Neural cell (in vitro differentiated cells): Measurements from ENCODE around the gene ZNF528. TPM values are rescaled to one million over a fixed set of nuclear protein-coding genes. Genes with fewer than 3 reads are reported as not detected.

Experiments used
- H2AFZ ChIP-seq: fragments of 200-600, 300-800 bp; sonication (generic), shearing (Covaris generic); 2 replicates; pipeline ENCODE4 v1.6.0; 2014; ENCODE audit warnings: low read depth, mild to moderate bottlenecking, antibody characterized with exemption, low read length, moderate library complexity
- H3F3A ChIP-seq: fragments of 200-600 bp; shearing (Covaris generic); 2 replicates; pipeline ENCODE4 v1.6.1; 2016; ENCODE audit warnings: mild to moderate bottlenecking, moderate library complexity, mixed read lengths, antibody characterized with exemption, low read length; ENCODE audit not compliant: insufficient read depth, poor library complexity, severe bottlenecking
- H3K27ac ChIP-seq: fragments of 200-600, 300-800 bp; sonication (generic), shearing (Covaris generic); 2 replicates; pipeline ENCODE4 v1.5.1; 2014; ENCODE audit warnings: mild to moderate bottlenecking, low read length, moderate library complexity
- H3K27me3 ChIP-seq: fragments of 300-800, 200-600 bp; sonication (generic), shearing (Covaris generic); 2 replicates; pipeline ENCODE4 v1.6.0; 2014; ENCODE audit warnings: mild to moderate bottlenecking, low read depth, low read length, moderate library complexity; ENCODE audit not compliant: insufficient read depth
- H3K36me3 ChIP-seq: fragments of 300-800, 200-600 bp; sonication (generic), shearing (Covaris generic); 2 replicates; pipeline ENCODE4 v1.5.1; 2014; ENCODE audit warnings: mild to moderate bottlenecking, antibody characterized with exemption, low read length, moderate library complexity; ENCODE audit not compliant: insufficient read depth
- H3K4me2 ChIP-seq: fragments of 300-800, 200-600 bp; sonication (generic), shearing (Covaris generic); 2 replicates; pipeline ENCODE4 v1.6.0; 2014; ENCODE audit warnings: mild to moderate bottlenecking, low read length
- H3K4me3 ChIP-seq: fragments of 300-800, 200-600 bp; sonication (generic), shearing (Covaris generic); 2 replicates; pipeline ENCODE4 v1.5.1; 2014; ENCODE audit warnings: mild to moderate bottlenecking, low read length, moderate library complexity
- H3K79me2 ChIP-seq: fragments of 200-600 bp; shearing (Covaris generic); replicated peaks from 2 replicates; pipeline ENCODE4 v1.6.0; 2014; ENCODE audit warnings: mild to moderate bottlenecking, low read length, moderate library complexity; ENCODE audit not compliant: insufficient read depth
- H3K9ac ChIP-seq: fragments of 300-800, 200-600 bp; sonication (generic), shearing (Covaris generic); 2 replicates; pipeline ENCODE4 v1.6.1; 2016; ENCODE audit warnings: mild to moderate bottlenecking, low read length, mixed read lengths
- H3K9me2 ChIP-seq: fragments of 200-600 bp; shearing (Covaris generic); 2 replicates; pipeline ENCODE4 v1.6.1; 2016; ENCODE audit warnings: mild to moderate bottlenecking, low read length, mixed read lengths; ENCODE audit not compliant: insufficient read depth
- H3K9me3 ChIP-seq: fragments of 200-600, 300-800 bp; sonication (generic), shearing (Covaris generic); 2 replicates; pipeline ENCODE4 v1.6.1; 2016; ENCODE audit warnings: mild to moderate bottlenecking, mixed run types, low read length, moderate library complexity, mixed read lengths
- H4K20me1 ChIP-seq: fragments of 200-600 bp; shearing (Covaris generic); 2 replicates; pipeline ENCODE4 v1.6.1; 2016; ENCODE audit warnings: mild to moderate bottlenecking, mixed run types; ENCODE audit not compliant: insufficient read depth
- CTCF ChIP-seq: fragments of 450-650 bp; IDR thresholded peaks from 2 replicates; pipeline ENCODE4 v1.5.1; 2014; ENCODE audit warnings: antibody characterized with exemption, mild to moderate bottlenecking, moderate library complexity; ENCODE audit not compliant: poor library complexity, severe bottlenecking
- EP300 ChIP-seq: fragments of 450-650 bp; conservative IDR thresholded peaks from 2 replicates; pipeline ENCODE4 v1.6.1; 2014; ENCODE audit warnings: antibody characterized with exemption, mild to moderate bottlenecking, moderate library complexity; ENCODE audit not compliant: poor library complexity, severe bottlenecking
- EZH2 ChIP-seq: fragments of 200-600, 300-800 bp; shearing (Covaris generic), sonication (generic); IDR thresholded peaks from 2 replicates; pipeline ENCODE4 v1.6.1; 2014; ENCODE audit warnings: antibody characterized with exemption, low read length, borderline replicate concordance, mild to moderate bottlenecking; ENCODE audit not compliant: insufficient read depth, poor library complexity, severe bottlenecking
- MXI1 ChIP-seq: fragments of 450-650 bp; conservative IDR thresholded peaks from 2 replicates; pipeline ENCODE4 v1.6.1; 2014; ENCODE audit warnings: antibody characterized with exemption, mild to moderate bottlenecking; ENCODE audit not compliant: poor library complexity, severe bottlenecking
- POLR2AphosphoS5 ChIP-seq: IDR thresholded peaks from 2 replicates; pipeline ENCODE4 v1.6.1; 2012
- RAD21 ChIP-seq: fragments of 450-650 bp; conservative IDR thresholded peaks from 2 replicates; pipeline ENCODE4 v1.6.1; 2014; ENCODE audit warnings: antibody characterized with exemption, mild to moderate bottlenecking, moderate library complexity
- SMC3 ChIP-seq: fragments of 450-650 bp; conservative IDR thresholded peaks from 2 replicates; pipeline ENCODE4 v1.6.1; 2014; ENCODE audit warnings: antibody characterized with exemption, mild to moderate bottlenecking, moderate library complexity; ENCODE audit not compliant: poor library complexity
- TAF1 ChIP-seq: IDR thresholded peaks from 2 replicates; pipeline ENCODE4 v1.6.1; 2012; ENCODE audit warnings: low read depth
- polyA plus RNA-seq: library from polyadenylated mRNA; depleted of rRNA; stranded (reverse); fragments of >200 nt; gene quantifications from 2 replicates; pipeline ENCODE4 v1.2.3, GENCODE V29; 2014
- TF ChIP-seq, protein P1 (sequence below): IDR thresholded peaks from 2 replicates; pipeline ENCODE4 v1.6.1; 2012; ENCODE audit warnings: borderline replicate concordance

Gene ZNF528
- polyA plus RNA-seq, 1 donor from 2014 or later, result 44.3 TPM

GRCh38 chr19:52442179-52442578, 44.5 kb downstream of the ZNF528 start:
- Histone ChIP-seq H3K9me2 (no peaks in the 10 kb centered on the region), H3K27me3 (no peaks in the 10 kb centered on the region), H2AFZ (no peak overlapping the region), H3K4me2 (no peak overlapping the region), H3K79me2 (no peaks in the 10 kb centered on the region), H3K4me3 (no peak overlapping the region), H3K9ac (no peak overlapping the region), H4K20me1 (no peaks in the 10 kb centered on the region), H3K9me3 (peaks cover 3% of the 10 kb centered on the region), H3K27ac (no peak overlapping the region), H3K36me3 (no peaks in the 10 kb centered on the region), H3F3A (no peaks in the 10 kb centered on the region)
- TF ChIP-seq RAD21 (no peak), POLR2AphosphoS5 (no peak), TAF1 (no peak), EZH2 (no peak), MXI1 (no peak), CTCF (no peak), EP300 (no peak), SMC3 (no peak)
- TF ChIP-seq, protein P1, sequence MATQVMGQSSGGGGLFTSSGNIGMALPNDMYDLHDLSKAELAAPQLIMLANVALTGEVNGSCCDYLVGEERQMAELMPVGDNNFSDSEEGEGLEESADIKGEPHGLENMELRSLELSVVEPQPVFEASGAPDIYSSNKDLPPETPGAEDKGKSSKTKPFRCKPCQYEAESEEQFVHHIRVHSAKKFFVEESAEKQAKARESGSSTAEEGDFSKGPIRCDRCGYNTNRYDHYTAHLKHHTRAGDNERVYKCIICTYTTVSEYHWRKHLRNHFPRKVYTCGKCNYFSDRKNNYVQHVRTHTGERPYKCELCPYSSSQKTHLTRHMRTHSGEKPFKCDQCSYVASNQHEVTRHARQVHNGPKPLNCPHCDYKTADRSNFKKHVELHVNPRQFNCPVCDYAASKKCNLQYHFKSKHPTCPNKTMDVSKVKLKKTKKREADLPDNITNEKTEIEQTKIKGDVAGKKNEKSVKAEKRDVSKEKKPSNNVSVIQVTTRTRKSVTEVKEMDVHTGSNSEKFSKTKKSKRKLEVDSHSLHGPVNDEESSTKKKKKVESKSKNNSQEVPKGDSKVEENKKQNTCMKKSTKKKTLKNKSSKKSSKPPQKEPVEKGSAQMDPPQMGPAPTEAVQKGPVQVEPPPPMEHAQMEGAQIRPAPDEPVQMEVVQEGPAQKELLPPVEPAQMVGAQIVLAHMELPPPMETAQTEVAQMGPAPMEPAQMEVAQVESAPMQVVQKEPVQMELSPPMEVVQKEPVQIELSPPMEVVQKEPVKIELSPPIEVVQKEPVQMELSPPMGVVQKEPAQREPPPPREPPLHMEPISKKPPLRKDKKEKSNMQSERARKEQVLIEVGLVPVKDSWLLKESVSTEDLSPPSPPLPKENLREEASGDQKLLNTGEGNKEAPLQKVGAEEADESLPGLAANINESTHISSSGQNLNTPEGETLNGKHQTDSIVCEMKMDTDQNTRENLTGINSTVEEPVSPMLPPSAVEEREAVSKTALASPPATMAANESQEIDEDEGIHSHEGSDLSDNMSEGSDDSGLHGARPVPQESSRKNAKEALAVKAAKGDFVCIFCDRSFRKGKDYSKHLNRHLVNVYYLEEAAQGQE, result no peak

DNA sequence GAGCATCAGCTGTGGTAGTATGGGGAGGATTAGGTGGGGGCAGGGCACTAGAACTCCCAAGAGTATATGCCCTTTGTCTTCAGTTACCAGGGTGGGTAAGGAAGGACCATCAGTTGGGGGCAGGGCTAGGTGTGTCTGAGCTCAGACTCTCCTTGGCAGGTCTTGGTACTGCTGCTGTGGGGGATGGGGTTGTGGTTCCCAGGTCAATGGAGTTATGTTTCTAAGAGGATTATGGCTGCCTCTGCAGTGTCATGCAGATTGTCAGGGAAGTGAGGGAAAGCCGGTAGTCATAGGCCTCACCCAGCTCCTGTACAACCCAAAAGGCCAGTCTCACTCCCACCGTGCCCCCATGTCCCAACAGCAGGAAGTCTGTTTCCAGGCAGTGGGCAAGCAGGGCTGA, 46.9 kb downstream of the ZNF528 start:
- no peak overlapping the region for H3K4me2 ChIP-seq
- TF ChIP-seq MXI1 (no peak), EP300 (no peak), EZH2 (no peak), RAD21 (no peak), CTCF (no peak), SMC3 (no peak), TAF1 (no peak), POLR2AphosphoS5 (no peak)
- TF ChIP-seq, protein P1, result no peak
- H3F3A ChIP-seq, result no peaks in the 10 kb centered on the region
- H3K27ac ChIP-seq, result no peak overlapping the region
- no peaks in the 10 kb centered on the region for H3K79me2 ChIP-seq
- no peak overlapping the region for H2AFZ ChIP-seq
- H3K9me3 ChIP-seq, result peaks cover 3% of the 10 kb centered on the region
- no peak overlapping the region for H3K9ac ChIP-seq
- no peaks in the 10 kb centered on the region for H3K27me3 ChIP-seq
- no peaks in the 10 kb centered on the region for H3K36me3 ChIP-seq
- H3K9me2 ChIP-seq, result no peaks in the 10 kb centered on the region
- H3K4me3 ChIP-seq, result no peak overlapping the region
- no peaks in the 10 kb centered on the region for H4K20me1 ChIP-seq
